Mesendoderm (in vitro differentiated cells): ENCODE measurements around the gene STPG1.

Experiments
- DNase-seq: peaks from one replicate; pipeline ENCODE4 v3.0.0; 2013
- H2AK5ac ChIP-seq: 2 replicates; pipeline ENCODE4 v1.6.1; 2013; ENCODE audit warnings: low read length, inconsistent platforms
- H2BK120ac ChIP-seq: 2 replicates; pipeline ENCODE4 v1.6.1; 2013; ENCODE audit warnings: low read depth, mild to moderate bottlenecking, low read length, moderate library complexity, mixed read lengths
- H2BK15ac ChIP-seq: replicated peaks from 2 replicates; pipeline ENCODE4 v1.6.1; 2013; ENCODE audit warnings: low read depth, mild to moderate bottlenecking, moderate library complexity
- H2BK5ac ChIP-seq: 2 replicates; pipeline ENCODE4 v1.6.1; 2013; ENCODE audit warnings: low read length, inconsistent platforms
- H3K18ac ChIP-seq: 2 replicates; pipeline ENCODE4 v1.6.1; 2013; ENCODE audit warnings: mild to moderate bottlenecking, low read length, mixed read lengths
- H3K23ac ChIP-seq: one replicate; pipeline ENCODE4 v1.6.1; 2013; ENCODE audit warnings: low read length
- H3K27ac ChIP-seq: 2 replicates; pipeline ENCODE4 v1.5.1; 2013; ENCODE audit warnings: low read depth, mild to moderate bottlenecking, inconsistent platforms, low read length, moderate library complexity
- H3K27me3 ChIP-seq: 2 replicates; pipeline ENCODE4 v1.6.1; 2013; ENCODE audit warnings: low read length, control low read depth, mild to moderate bottlenecking, inconsistent platforms; ENCODE audit not compliant: insufficient read depth, poor library complexity
- H3K36me3 ChIP-seq: 2 replicates; pipeline ENCODE4 v1.6.1; 2013; ENCODE audit warnings: low read length, inconsistent platforms; ENCODE audit not compliant: control insufficient read depth, insufficient read depth
- H3K4ac ChIP-seq: one replicate; pipeline ENCODE4 v1.6.1; 2013; ENCODE audit warnings: low read depth, mild to moderate bottlenecking, low read length, moderate library complexity
- H3K4me1 ChIP-seq: 2 replicates; pipeline ENCODE4 v1.6.1; 2013; ENCODE audit warnings: low read depth, low read length, inconsistent platforms; ENCODE audit not compliant: control insufficient read depth
- H3K4me2 ChIP-seq: 2 replicates; pipeline ENCODE4 v1.6.1; 2013; ENCODE audit warnings: low read length
- H3K4me3 ChIP-seq: 2 replicates; pipeline ENCODE4 v1.5.1; 2013; ENCODE audit warnings: mild to moderate bottlenecking, low read length
- H3K56ac ChIP-seq: one replicate; pipeline ENCODE4 v1.6.1; 2013; ENCODE audit warnings: low read length
- H3K79me1 ChIP-seq: 2 replicates; pipeline ENCODE4 v1.6.1; 2013; ENCODE audit warnings: low read length, inconsistent platforms
- H3K79me2 ChIP-seq: 2 replicates; pipeline ENCODE4 v1.6.1; 2013; ENCODE audit warnings: mild to moderate bottlenecking, low read length; ENCODE audit not compliant: control insufficient read depth, insufficient read depth
- H3K9ac ChIP-seq: 2 replicates; pipeline ENCODE4 v1.6.1; 2013; ENCODE audit warnings: low read length, inconsistent platforms
- H4K5ac ChIP-seq: one replicate; pipeline ENCODE4 v1.6.1; 2013; ENCODE audit warnings: low read length
- H4K8ac ChIP-seq: one replicate; pipeline ENCODE4 v1.6.1; 2013; ENCODE audit warnings: low read depth, mild to moderate bottlenecking, control low read depth, low read length, moderate library complexity
- WGBS: extraction: QIAGEN DNeasy Blood & Tissue Kit; methylation state at CpG from one replicate; pipeline ENCODE4 v1.1.7; 2013; ENCODE audit warnings: low lambda C conversion rate, missing lambda C conversion rate; ENCODE audit not compliant: insufficient coverage; ENCODE audit errors: extremely low coverage; 5-methylcytosine and 5-hydroxymethylcytosine counted together

The STPG1 gene

DNA sequence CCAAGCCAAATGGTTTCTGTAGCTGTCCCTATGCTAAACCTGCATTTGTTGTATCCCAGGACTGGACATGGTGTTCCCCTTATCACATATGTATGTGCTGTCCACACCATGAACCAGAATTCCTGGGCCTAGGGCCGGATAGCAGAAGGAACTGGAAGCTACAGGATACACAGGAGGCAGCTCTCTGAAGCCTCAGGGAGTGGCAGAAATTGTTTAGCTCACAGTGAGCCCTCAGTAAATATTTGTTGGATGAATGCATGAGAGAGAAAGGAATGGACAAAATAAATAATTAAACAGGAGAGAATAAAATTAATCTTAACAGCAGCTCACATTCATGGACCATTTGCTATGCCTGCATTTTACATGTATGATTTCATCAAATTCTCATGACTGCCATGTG is 4.1 kb upstream of the STPG1 start:
- no peak for DNase-seq
- H3K4me3 ChIP-seq: no peak overlapping the region

DNA sequence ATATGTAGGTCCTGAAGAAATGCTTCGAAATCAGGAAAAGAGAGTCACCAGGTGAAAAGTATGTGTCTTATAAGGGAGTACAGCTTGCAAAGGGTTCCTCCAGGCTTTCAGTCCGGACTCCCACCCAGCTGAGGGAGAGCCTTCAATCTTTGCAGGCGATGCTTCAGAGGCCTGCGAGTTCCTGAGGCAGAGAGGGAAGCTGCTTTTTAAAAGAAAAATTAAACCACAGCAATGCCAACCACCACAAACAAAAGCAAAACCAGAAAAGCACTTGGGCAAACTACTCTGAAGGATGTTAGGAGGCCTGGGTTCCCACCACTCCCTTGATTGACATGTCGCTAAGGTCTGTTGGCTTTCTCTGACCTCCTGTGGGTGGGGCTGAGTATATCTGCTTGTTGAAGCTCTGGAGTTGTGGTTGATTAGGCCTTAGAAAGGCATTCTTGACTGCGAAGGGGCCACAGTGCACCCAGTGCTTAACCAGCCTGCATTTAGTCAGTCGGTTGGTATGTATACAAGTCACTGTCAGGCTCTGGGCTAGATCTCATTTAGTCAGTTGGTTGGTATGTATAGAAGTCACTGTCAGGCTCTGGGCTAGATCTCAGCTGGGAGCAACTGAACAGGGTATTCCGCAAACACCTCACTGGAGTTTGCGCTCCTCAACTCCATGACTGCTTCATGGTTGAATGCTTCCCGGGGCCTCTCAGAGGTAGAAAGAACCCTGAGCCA is 3.2 kb upstream of the STPG1 start:
- no peak overlapping the region for H3K27ac ChIP-seq
- no peaks in the 10 kb centered on the region for H3K36me3 ChIP-seq
- H3K79me2 ChIP-seq: no peaks in the 10 kb centered on the region
- no peak overlapping the region for H4K8ac ChIP-seq
- no peak overlapping the region for H3K56ac ChIP-seq
- no peak overlapping the region for H3K9ac ChIP-seq
- peaks cover 2% of the 10 kb centered on the region for H3K4me1 ChIP-seq
- H3K4ac ChIP-seq: no peak overlapping the region
- no peak overlapping the region for H3K4me2 ChIP-seq
- no peak overlapping the region for H4K5ac ChIP-seq
- H2AK5ac ChIP-seq: no peak overlapping the region
- H3K79me1 ChIP-seq: no peaks in the 10 kb centered on the region
- H3K27me3 ChIP-seq: no peaks in the 10 kb centered on the region
- no peak overlapping the region for H2BK120ac ChIP-seq
- no peak overlapping the region for H2BK5ac ChIP-seq
- DNase-seq: peak; percentile 67
- WGBS: no CpG with 5 or more reads among the region's 10 CpGs
- H3K23ac ChIP-seq: no peak overlapping the region
- no peak overlapping the region for H3K4me3 ChIP-seq
- H3K18ac ChIP-seq: no peak overlapping the region
- H2BK15ac ChIP-seq: no peak overlapping the region

More for the DNA sequence above, 4.1 kb upstream of the STPG1 start:
- Histone ChIP-seq H3K9ac (no peak overlapping the region), H2BK120ac (no peak overlapping the region), H3K4me2 (no peak overlapping the region), H3K23ac (no peak overlapping the region), H3K27ac (no peak overlapping the region), H3K4ac (no peak overlapping the region), H2BK5ac (no peak overlapping the region), H2BK15ac (no peak overlapping the region), H3K79me2 (no peaks in the 10 kb centered on the region), H3K79me1 (no peaks in the 10 kb centered on the region), H3K18ac (no peak overlapping the region), H4K5ac (no peak overlapping the region), H2AK5ac (no peak overlapping the region), H3K36me3 (no peaks in the 10 kb centered on the region), H3K4me1 (peaks cover 2% of the 10 kb centered on the region), H3K56ac (no peak overlapping the region), H4K8ac (no peak overlapping the region), H3K27me3 (no peaks in the 10 kb centered on the region)
- whole genome bisulfite sequencing: no CpG with 5 or more reads among the region's 1 CpG

DNA sequence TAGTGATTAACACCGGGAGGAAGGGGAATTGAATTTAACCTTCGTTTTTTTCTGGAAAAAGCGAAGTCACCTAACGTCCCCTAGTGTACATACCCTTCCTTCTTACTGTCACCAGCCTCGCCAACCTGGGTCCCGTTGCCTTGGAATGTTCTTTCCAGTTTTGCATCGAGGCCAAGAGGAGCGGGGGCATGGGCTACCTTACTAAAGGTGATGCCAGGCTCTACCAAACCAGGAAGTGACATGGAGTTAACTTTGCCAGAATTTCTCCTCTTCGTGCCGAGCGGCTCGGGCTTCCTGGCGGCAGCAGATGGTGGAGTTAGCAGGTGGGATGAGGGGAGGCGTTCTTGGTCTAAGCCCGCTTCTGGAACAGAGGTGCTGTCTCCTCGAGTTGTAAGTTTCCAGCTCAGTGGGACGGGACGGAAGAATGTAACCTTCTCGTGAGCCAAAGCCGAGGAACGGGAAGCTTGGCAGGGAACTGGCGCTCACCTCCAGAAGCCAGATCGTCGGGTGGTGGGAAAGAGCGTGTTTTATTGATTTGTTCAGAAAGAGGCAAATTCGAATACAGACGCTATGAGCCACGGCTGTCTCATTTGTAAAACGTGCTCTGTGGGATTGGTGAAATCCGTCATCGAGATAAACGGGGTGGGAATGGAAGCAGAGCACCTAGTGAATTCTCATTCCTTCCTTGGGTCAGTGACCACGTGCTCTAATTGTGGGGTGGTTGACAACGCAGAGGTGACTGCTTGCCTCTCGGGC is 2.5 kb upstream of the STPG1 start:
- no CpG with 5 or more reads among the region's 35 CpGs for WGBS
- Histone ChIP-seq H2AK5ac (no peak overlapping the region), H2BK5ac (no peak overlapping the region), H3K56ac (peak overlapping the region; percentile 79), H3K18ac (no peak overlapping the region), H4K8ac (no peak overlapping the region), H3K27me3 (no peaks in the 10 kb centered on the region), H3K27ac (no peak overlapping the region), H3K79me2 (no peaks in the 10 kb centered on the region), H2BK120ac (no peak overlapping the region), H3K79me1 (no peaks in the 10 kb centered on the region), H4K5ac (no peak overlapping the region), H2BK15ac (no peak overlapping the region), H3K9ac (peak overlapping the region; percentile 68), H3K36me3 (no peaks in the 10 kb centered on the region), H3K23ac (no peak overlapping the region), H3K4ac (no peak overlapping the region), H3K4me1 (peaks cover 2% of the 10 kb centered on the region), H3K4me2 (peak overlapping the region; percentile 99), H3K4me3 (peak overlapping the region; percentile 69)
- DNase-seq: peak; percentile 45

DNA sequence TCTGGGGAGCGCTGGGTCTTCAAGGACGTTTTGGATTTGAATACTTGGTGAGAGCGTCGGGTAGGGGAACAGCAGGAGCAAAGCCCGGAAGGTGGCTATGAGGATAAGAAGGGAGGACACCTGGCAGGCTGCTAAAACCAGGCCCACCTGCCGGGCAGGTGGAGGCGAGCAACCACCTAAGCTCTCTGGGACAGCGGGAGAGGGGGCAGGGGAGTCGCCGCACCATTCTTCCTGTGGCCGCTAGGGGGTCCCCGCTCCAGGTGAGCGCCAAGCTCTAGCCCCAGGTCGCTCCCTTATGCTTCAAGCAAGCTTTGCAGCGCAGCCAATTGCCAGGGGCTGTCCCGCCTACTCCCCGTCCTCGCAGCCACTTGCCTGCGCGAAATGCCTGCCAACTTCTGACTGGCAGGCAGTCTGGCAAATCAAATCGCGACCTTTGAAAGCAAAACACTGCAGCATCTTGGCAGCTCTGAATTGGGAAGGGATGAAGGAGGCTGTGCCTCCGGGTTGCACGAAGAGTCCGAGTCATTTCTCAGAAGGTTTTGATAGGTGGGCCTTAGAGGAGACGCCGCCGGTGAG is 1.8 kb upstream of the STPG1 start, which contains the start of gene NIPAL3:
NIPAL3 (plus strand) TSS at position 469 of the 576 bp plus-strand sequence. CDS start 3,746 bp downstream, outside the sequence.
- no peak within 1 kb of the TSS for H3K27ac ChIP-seq
- H4K8ac ChIP-seq: no peak within 1 kb of the TSS
- peak; percentile 100 for DNase-seq
- peaks cover 2% of the 10 kb centered on the region for H3K4me1 ChIP-seq
- H3K36me3 ChIP-seq: no peaks in the 10 kb centered on the region
- no peak within 1 kb of the TSS for H2BK120ac ChIP-seq
- H3K4me3 ChIP-seq: peak within 1 kb of the TSS; percentile 69
- no peaks in the 10 kb centered on the region for H3K79me2 ChIP-seq
- H3K4ac ChIP-seq: no peak within 1 kb of the TSS
- H2AK5ac ChIP-seq: no peak within 1 kb of the TSS
- no peak within 1 kb of the TSS for H3K23ac ChIP-seq
- peak within 1 kb of the TSS; percentile 99 for H3K4me2 ChIP-seq
- no peak within 1 kb of the TSS for H3K18ac ChIP-seq
- H3K56ac ChIP-seq: peak within 1 kb of the TSS; percentile 79
- H4K5ac ChIP-seq: no peak within 1 kb of the TSS
- no peak within 1 kb of the TSS for H2BK15ac ChIP-seq
- H3K27me3 ChIP-seq: no peaks in the 10 kb centered on the region
- no peak within 1 kb of the TSS for H2BK5ac ChIP-seq
- H3K79me1 ChIP-seq: no peaks in the 10 kb centered on the region
- WGBS: no CpG with 5 or more reads among the region's 28 CpGs
- H3K9ac ChIP-seq: peak within 1 kb of the TSS; percentile 68

DNA sequence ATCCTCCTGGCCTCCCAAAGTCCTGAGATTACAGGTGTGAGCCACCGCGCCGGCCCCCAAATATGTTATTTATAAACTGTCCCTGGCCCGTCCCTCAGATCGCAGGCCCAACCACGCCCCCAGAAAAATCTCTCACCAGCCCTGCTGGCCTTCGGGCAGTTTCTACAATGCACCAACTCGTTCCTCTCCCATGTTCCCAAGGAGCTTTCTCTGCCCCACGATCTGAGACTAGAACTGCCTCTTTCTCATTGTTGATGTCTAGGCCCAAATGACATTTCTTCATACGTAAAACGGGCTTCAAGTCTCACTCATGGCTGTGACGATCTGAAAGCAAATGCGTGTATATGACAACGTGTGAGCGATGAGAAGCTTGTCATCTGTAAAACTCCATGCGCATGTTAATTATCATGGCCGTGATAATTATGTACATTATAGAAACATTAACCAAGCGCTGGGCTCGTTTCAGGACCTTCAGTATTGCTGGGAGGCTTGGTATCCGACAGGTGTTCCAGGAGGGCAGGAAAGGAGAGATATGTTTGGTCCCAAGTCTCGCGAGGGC is 1.3 kb upstream of the STPG1 start:
- H3K4ac ChIP-seq: no peak overlapping the region
- H4K8ac ChIP-seq: no peak overlapping the region
- H3K23ac ChIP-seq: no peak overlapping the region
- no peaks in the 10 kb centered on the region for H3K27me3 ChIP-seq
- H2AK5ac ChIP-seq: no peak overlapping the region
- H2BK5ac ChIP-seq: no peak overlapping the region
- no peak overlapping the region for H3K4me3 ChIP-seq
- H3K4me1 ChIP-seq: peaks cover 2% of the 10 kb centered on the region
- no peak overlapping the region for H3K27ac ChIP-seq
- H3K79me2 ChIP-seq: no peaks in the 10 kb centered on the region
- H3K18ac ChIP-seq: no peak overlapping the region
- WGBS: no CpG with 5 or more reads among the region's 22 CpGs
- no peaks in the 10 kb centered on the region for H3K36me3 ChIP-seq
- H2BK120ac ChIP-seq: no peak overlapping the region
- H3K56ac ChIP-seq: peak overlapping the region; percentile 1
- no peak overlapping the region for H2BK15ac ChIP-seq
- DNase-seq: no peak
- peak overlapping the region; percentile 45 for H3K4me2 ChIP-seq
- peak overlapping the region; percentile 50 for H3K9ac ChIP-seq
- H4K5ac ChIP-seq: no peak overlapping the region
- H3K79me1 ChIP-seq: no peaks in the 10 kb centered on the region
